ENCODE results near the gene SDHB.

Gene SDHB

GRCh38 chr1:16979475-16980327 is 74.1 kb downstream of the SDHB start:
- H3K4me3 ChIP-seq (ENCODE audit: insufficient read depth, low read length, poor library complexity, severe bottlenecking): no peak overlapping the region

GRCh38 chr1:16978567-16979474 is 75.0 kb downstream of the SDHB start:
- H3K9me2 ChIP-seq (replicated peaks; ENCODE audit: insufficient read depth, low read length): no peaks in the 10 kb centered on the region
- H3K36me3 ChIP-seq (ENCODE audit: low read length): no peaks in the 10 kb centered on the region
- H4K20me1 ChIP-seq (ENCODE audit: low read depth, low read length): no peaks in the 10 kb centered on the region
- H3K4me2 ChIP-seq (ENCODE audit: low read depth, low read length, poor library complexity, severe bottlenecking): no peak overlapping the region
- no peaks in the 10 kb centered on the region for H3K9me3 ChIP-seq (ENCODE audit: insufficient read depth, low read length)
- H3K27me3 ChIP-seq (ENCODE audit: low read length): no peaks in the 10 kb centered on the region
- H3K9ac ChIP-seq (ENCODE audit: low read length): no peak overlapping the region
- H3F3A ChIP-seq (ENCODE audit: insufficient read depth): no peaks in the 10 kb centered on the region
- no peak for TF ChIP-seq CTCF (IDR thresholded peaks at IDR 0.05; ENCODE audit: insufficient read depth, low read length, poor library complexity, severe bottlenecking)
- no peak overlapping the region for H2AFZ ChIP-seq (ENCODE audit: low read depth, low read length, severe bottlenecking)
- no peak overlapping the region for H3K4me3 ChIP-seq (ENCODE audit: insufficient read depth, low read length, poor library complexity, severe bottlenecking)
- H3K79me2 ChIP-seq (ENCODE audit: insufficient read depth, low read length): no peaks in the 10 kb centered on the region
- H3K27ac ChIP-seq (ENCODE audit: low read depth, low read length): no peak overlapping the region

More at GRCh38 chr1:16979475-16980327, 74.1 kb downstream of the SDHB start:
- no peak for TF ChIP-seq CTCF (IDR thresholded peaks at IDR 0.05; ENCODE audit: insufficient read depth, low read length, poor library complexity, severe bottlenecking)
- TF ChIP-seq EZH2phosphoT487 (conservative IDR thresholded peaks at IDR 0.05; ENCODE audit: low read length): no peak
- Histone ChIP-seq H3K36me3 (ENCODE audit: low read length) (no peaks in the 10 kb centered on the region), H3K4me2 (ENCODE audit: low read depth, low read length, poor library complexity, severe bottlenecking) (no peak overlapping the region), H3K9ac (ENCODE audit: low read length) (no peak overlapping the region), H3K79me2 (ENCODE audit: insufficient read depth, low read length) (no peaks in the 10 kb centered on the region), H3K9me3 (ENCODE audit: insufficient read depth, low read length) (no peaks in the 10 kb centered on the region), H4K20me1 (ENCODE audit: low read depth, low read length) (no peaks in the 10 kb centered on the region), H3K9me2 (replicated peaks; ENCODE audit: insufficient read depth, low read length) (no peaks in the 10 kb centered on the region), H3K27ac (ENCODE audit: low read depth, low read length) (no peak overlapping the region), H3F3A (ENCODE audit: insufficient read depth) (no peaks in the 10 kb centered on the region), H3K27me3 (ENCODE audit: low read length) (no peaks in the 10 kb centered on the region), H2AFZ (ENCODE audit: low read depth, low read length, severe bottlenecking) (no peak overlapping the region)

GRCh38 chr1:16978139-16978538 is 75.7 kb downstream of the SDHB start:
- no peaks in the 10 kb centered on the region for H3K9me3 ChIP-seq (ENCODE audit: insufficient read depth, low read length)
- H2AFZ ChIP-seq (ENCODE audit: low read depth, low read length, severe bottlenecking): no peak overlapping the region
- H3K9me2 ChIP-seq (replicated peaks; ENCODE audit: insufficient read depth, low read length): no peaks in the 10 kb centered on the region
- no peaks in the 10 kb centered on the region for H4K20me1 ChIP-seq (ENCODE audit: low read depth, low read length)
- no peaks in the 10 kb centered on the region for H3K27me3 ChIP-seq (ENCODE audit: low read length)
- H3K79me2 ChIP-seq (ENCODE audit: insufficient read depth, low read length): no peaks in the 10 kb centered on the region
- H3F3A ChIP-seq (ENCODE audit: insufficient read depth): no peaks in the 10 kb centered on the region
- H3K27ac ChIP-seq (ENCODE audit: low read depth, low read length): no peak overlapping the region
- H3K4me2 ChIP-seq (ENCODE audit: low read depth, low read length, poor library complexity, severe bottlenecking): no peak overlapping the region
- TF ChIP-seq CTCF (IDR thresholded peaks at IDR 0.05; ENCODE audit: insufficient read depth, low read length, poor library complexity, severe bottlenecking) (no peak), EZH2phosphoT487 (conservative IDR thresholded peaks at IDR 0.05; ENCODE audit: low read length) (no peak)
- H3K9ac ChIP-seq (ENCODE audit: low read length): no peak overlapping the region
- no peaks in the 10 kb centered on the region for H3K36me3 ChIP-seq (ENCODE audit: low read length)
- H3K4me3 ChIP-seq (ENCODE audit: insufficient read depth, low read length, poor library complexity, severe bottlenecking): no peak overlapping the region
